ENCODE measurements around the gene PYGO2. TPM values are rescaled to one million over a fixed set of nuclear protein-coding genes. Genes with fewer than 3 reads are reported as not detected.

The PYGO2 gene
- total RNA-seq, 2 experiments from 2014 or later = 44.3 to 47.3 TPM

Small RNAs within 50 kb of the gene (microRNA-seq; reads per million reads assigned to microRNA genes)
- not detected for gene MIR4258 (ENCODE audit: borderline replicate concordance)

Small RNAs within 50 kb of the gene (small RNA-seq; reads per million reads assigned to genes)
- gene MIR4258 (not detected), gene RF00017 (not detected)

Other genes starting within 250 kb of the PYGO2 start
- 11.4 and 14.8 TPM in 2 replicates for gene KCNN3, start 91.5 kb downstream of the PYGO2 start, total RNA-seq (2014; rRNA removed; shearing (Covaris generic))
- gene KCNN3, start 91.5 kb downstream of the PYGO2 start, total RNA-seq (2022) = 44.5 and 50.8 TPM in 2 replicates
- gene PMVK, start 25.1 kb downstream of the PYGO2 start, total RNA-seq (2014; rRNA removed; shearing (Covaris generic)) = 16.3 and 19.1 TPM in 2 replicates
- 45.9 and 54.0 TPM in 2 replicates for gene PMVK, start 25.1 kb downstream of the PYGO2 start, total RNA-seq (2022)
- gene PBXIP1, start 5.7 kb downstream of the PYGO2 start, total RNA-seq (2014; rRNA removed; shearing (Covaris generic)) = 23.8 and 26.6 TPM in 2 replicates
- 37.7 and 39.8 TPM in 2 replicates for gene PBXIP1, start 5.7 kb downstream of the PYGO2 start, total RNA-seq (2022)
- 31.4 and 37.6 TPM in 2 replicates for gene SHC1, start 9.0 kb upstream of the PYGO2 start, total RNA-seq (2014; rRNA removed; shearing (Covaris generic))
- 77.4 and 84.0 TPM in 2 replicates for gene SHC1, start 9.0 kb upstream of the PYGO2 start, total RNA-seq (2022)
- 149 and 204 TPM in 2 replicates for gene CKS1B, start 12.9 kb upstream of the PYGO2 start, total RNA-seq (2014; rRNA removed; shearing (Covaris generic))
- 230 and 260 TPM in 2 replicates for gene CKS1B, start 12.9 kb upstream of the PYGO2 start, total RNA-seq (2022)
- gene FLAD1, start 21.6 kb upstream of the PYGO2 start, total RNA-seq (2014; rRNA removed; shearing (Covaris generic)) = 52.7 and 55.7 TPM in 2 replicates
- gene FLAD1, start 21.6 kb upstream of the PYGO2 start, total RNA-seq (2022) = 57.0 and 57.9 TPM in 2 replicates
- gene LENEP, start 31.8 kb upstream of the PYGO2 start, total RNA-seq (2014; rRNA removed; shearing (Covaris generic)) = 0.95 and 2.3 TPM in 2 replicates
- gene LENEP, start 31.8 kb upstream of the PYGO2 start, total RNA-seq (2022) = 0.78 and 1.5 TPM in 2 replicates
- 14.2 and 16.3 TPM in 2 replicates for gene ZBTB7B, start 41.0 kb upstream of the PYGO2 start, total RNA-seq (2014; rRNA removed; shearing (Covaris generic))
- gene ZBTB7B, start 41.0 kb upstream of the PYGO2 start, total RNA-seq (2022) = 22.2 and 23.2 TPM in 2 replicates
- gene DCST2, start 72.0 kb upstream of the PYGO2 start, total RNA-seq (2014; rRNA removed; shearing (Covaris generic)) = 0.85 and 1.7 TPM in 2 replicates
- gene DCST2, start 72.0 kb upstream of the PYGO2 start, total RNA-seq (2022) = 2.0 and 3.9 TPM in 2 replicates
- not detected in 2 replicates for gene DCST1, start 72.0 kb upstream of the PYGO2 start, total RNA-seq (2014; rRNA removed; shearing (Covaris generic))
- not detected in 2 replicates for gene DCST1, start 72.0 kb upstream of the PYGO2 start, total RNA-seq (2022)
- gene ADAM15, start 89.5 kb upstream of the PYGO2 start, total RNA-seq (2014; rRNA removed; shearing (Covaris generic)) = 14.2 and 19.7 TPM in 2 replicates
- gene ADAM15, start 89.5 kb upstream of the PYGO2 start, total RNA-seq (2022) = 50.4 and 56.1 TPM in 2 replicates
- 10.5 and 11.5 TPM in 2 replicates for gene EFNA4, start 102.0 kb upstream of the PYGO2 start, total RNA-seq (2014; rRNA removed; shearing (Covaris generic))
- 9.0 and 10.1 TPM in 2 replicates for gene EFNA4, start 102.0 kb upstream of the PYGO2 start, total RNA-seq (2022)
- 5.7 and 6.7 TPM in 2 replicates for gene EFNA3, start 117.1 kb upstream of the PYGO2 start, total RNA-seq (2014; rRNA removed; shearing (Covaris generic))
- 4.8 and 10.8 TPM in 2 replicates for gene EFNA3, start 117.1 kb upstream of the PYGO2 start, total RNA-seq (2022)
- not detected in 2 replicates for gene EFNA1, start 166.1 kb upstream of the PYGO2 start, total RNA-seq (2014; rRNA removed; shearing (Covaris generic))
- gene EFNA1, start 166.1 kb upstream of the PYGO2 start, total RNA-seq (2022) = not detected in 2 replicates
- 11.6 and 12.3 TPM in 2 replicates for gene SLC50A1, start 174.1 kb upstream of the PYGO2 start, total RNA-seq (2014; rRNA removed; shearing (Covaris generic))
- 46.1 and 48.0 TPM in 2 replicates for gene SLC50A1, start 174.1 kb upstream of the PYGO2 start, total RNA-seq (2022)
- 32.5 and 41.8 TPM in 2 replicates for gene DPM3, start 178.7 kb upstream of the PYGO2 start, total RNA-seq (2014; rRNA removed; shearing (Covaris generic))
- 56.2 and 65.9 TPM in 2 replicates for gene DPM3, start 178.7 kb upstream of the PYGO2 start, total RNA-seq (2022)
- gene KRTCAP2, start 211.5 kb upstream of the PYGO2 start, total RNA-seq (2014; rRNA removed; shearing (Covaris generic)) = 80.5 and 128 TPM in 2 replicates
- gene KRTCAP2, start 211.5 kb upstream of the PYGO2 start, total RNA-seq (2022) = 141 and 166 TPM in 2 replicates
- gene TRIM46, start 212.1 kb upstream of the PYGO2 start, total RNA-seq (2014; rRNA removed; shearing (Covaris generic)) = 1.3 and 3.1 TPM in 2 replicates
- gene TRIM46, start 212.1 kb upstream of the PYGO2 start, total RNA-seq (2022) = 3.9 and 4.5 TPM in 2 replicates
- 6.9 and 11.1 TPM in 2 replicates for gene THBS3, start 246.1 kb upstream of the PYGO2 start, total RNA-seq (2014; rRNA removed; shearing (Covaris generic))
- gene THBS3, start 246.1 kb upstream of the PYGO2 start, total RNA-seq (2022) = 28.7 and 37.1 TPM in 2 replicates
- 67.6 and 70.2 TPM in 2 replicates for gene MTX1, start 246.9 kb upstream of the PYGO2 start, total RNA-seq (2014; rRNA removed; shearing (Covaris generic))
- gene MTX1, start 246.9 kb upstream of the PYGO2 start, total RNA-seq (2022) = 43.9 and 45.7 TPM in 2 replicates